SKM-1 (cell line): ENCODE results near the gene CFAP73.
"Not testable (repeated sequence)": the region's sequence is repeated elsewhere in the genome, so short reads cannot be mapped to it uniquely, and the experiment has no call there.

Experiments
- DNase-seq: peaks from one replicate; lab custom pipeline; 2025; ENCODE audit not compliant: unreplicated experiment; lab: John Stamatoyannopoulos, UW

CFAP73 gene

DNA sequence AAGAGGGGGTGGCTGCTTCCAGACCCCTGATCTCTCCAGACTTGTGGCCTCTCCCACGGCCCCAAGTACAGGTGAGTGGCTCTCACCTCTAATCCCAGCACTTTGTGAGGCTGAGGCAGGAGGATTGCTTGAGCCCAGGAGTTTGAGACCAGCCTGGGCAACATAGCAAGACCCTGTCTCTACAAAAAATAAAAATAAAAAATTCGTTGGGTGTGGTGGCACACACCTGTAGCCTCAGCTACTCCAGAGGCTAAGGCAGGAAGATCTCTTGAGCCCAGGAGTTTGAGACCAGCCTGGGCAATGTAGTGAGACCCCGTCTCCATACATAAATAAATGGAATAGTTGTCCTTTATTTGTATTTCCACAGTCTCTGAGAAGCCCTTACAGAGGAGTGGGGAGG is 7.8 kb upstream of the CFAP73 start:
- not testable (repeated sequence) for DNase-seq

DNA sequence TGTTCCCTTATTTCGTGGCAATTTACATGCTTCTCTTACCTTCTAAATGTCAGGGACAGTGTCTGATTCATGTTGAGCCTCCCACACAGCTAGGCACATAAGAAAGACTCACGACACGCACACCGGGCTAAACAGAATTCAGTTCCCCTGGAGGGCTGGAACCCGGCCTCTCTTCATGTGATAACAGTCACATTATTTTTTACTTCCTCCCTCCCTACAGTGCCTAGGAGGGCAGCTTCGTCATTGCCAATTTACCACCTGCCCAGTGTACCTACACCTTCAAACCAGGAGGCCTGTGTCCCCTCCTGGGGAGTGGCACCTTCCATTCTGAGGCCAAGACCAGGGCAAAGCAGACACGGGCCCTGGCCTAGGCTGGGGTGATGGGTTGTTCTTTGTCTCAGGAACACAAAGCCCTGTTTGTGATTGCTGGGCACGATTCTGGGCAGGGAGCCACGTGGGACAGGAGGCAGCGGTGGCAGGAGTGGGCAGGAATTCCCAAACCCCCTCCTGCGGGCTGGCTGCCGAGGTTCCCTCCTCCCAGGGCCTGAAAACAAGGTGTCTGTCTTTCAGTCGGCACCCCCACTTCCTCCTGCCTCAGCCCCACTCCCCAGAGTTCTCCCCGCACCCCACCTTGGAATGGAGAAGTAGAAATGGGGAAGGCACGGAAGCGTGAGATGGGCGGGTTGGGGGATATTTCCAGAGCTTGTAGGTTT is 7.2 kb upstream of the CFAP73 start:
- peak; percentile 38 for DNase-seq

- DNase-seq, result no peak
These were observed 6.6 kb upstream of the CFAP73 start for GRCh38 chr12:113142886-113143332.

DNA sequence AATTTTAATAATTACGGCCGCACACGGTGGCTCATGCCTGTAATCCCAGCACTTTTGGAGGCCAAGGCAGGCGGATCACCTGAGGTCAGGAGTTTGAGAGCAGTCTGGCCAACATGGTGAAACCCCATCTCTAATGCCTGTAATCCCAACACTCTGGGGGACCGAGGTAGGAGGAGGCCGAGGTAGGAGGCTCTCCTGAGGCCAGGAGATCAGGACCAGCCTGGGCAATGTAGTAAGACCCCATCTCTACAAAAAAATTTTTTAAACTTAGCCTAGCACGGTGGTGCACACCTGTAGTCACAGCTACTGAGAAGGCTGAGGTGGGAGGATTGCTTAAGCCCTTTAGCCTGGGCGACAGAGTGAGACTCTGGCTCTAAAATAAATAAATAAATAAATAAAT is 5.6 kb upstream of the CFAP73 start:
- no peak for DNase-seq

DNA sequence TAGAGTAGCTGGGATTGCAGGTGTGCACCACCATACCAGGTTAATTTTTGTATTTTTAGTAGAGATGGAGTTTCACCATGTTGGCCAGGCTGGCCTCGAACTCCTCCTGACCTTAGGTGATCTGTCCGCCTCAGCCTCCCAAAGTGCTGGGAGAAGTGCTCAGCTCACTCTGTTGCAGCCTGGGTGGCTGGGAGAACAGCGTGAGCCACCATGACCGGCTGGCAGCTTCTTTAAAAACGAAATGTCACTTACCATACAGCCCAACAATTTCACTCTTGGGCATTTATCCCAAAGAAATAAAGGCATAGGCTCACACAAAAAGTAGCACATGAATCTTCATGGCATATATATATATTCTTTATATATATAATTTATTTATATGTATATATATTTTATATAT is 4.7 kb upstream of the CFAP73 start:
- no peak for DNase-seq

GRCh38 chr12:113145720-113146551 is 3.6 kb upstream of the CFAP73 start:
- DNase-seq, result no peak

GRCh38 chr12:113146999-113147398 is 2.5 kb upstream of the CFAP73 start:
- no peak for DNase-seq

DNA sequence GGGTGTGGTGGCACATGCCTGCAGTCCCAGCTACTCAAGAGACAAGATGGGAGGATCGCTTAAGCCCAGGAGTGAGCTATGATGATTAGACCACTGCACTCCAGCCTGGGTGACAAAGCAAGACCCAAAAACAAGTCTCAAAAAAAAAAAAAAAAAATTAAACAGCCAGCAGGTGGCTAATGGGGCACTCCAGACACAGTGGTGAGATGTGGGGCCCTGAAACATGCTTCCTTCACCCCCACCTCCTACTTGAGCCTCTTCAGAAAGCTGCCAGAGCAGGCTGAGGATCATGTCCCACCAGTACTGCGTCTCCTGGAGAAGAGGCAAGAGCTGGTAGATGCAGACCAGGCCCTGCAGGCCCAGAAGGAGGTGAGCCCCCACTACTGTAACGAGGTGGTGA is 2.1 kb downstream of the CFAP73 start:
- no peak for DNase-seq

GRCh38 chr12:113152196-113152834 is 2.8 kb downstream of the CFAP73 start:
- no peak for DNase-seq

DNA sequence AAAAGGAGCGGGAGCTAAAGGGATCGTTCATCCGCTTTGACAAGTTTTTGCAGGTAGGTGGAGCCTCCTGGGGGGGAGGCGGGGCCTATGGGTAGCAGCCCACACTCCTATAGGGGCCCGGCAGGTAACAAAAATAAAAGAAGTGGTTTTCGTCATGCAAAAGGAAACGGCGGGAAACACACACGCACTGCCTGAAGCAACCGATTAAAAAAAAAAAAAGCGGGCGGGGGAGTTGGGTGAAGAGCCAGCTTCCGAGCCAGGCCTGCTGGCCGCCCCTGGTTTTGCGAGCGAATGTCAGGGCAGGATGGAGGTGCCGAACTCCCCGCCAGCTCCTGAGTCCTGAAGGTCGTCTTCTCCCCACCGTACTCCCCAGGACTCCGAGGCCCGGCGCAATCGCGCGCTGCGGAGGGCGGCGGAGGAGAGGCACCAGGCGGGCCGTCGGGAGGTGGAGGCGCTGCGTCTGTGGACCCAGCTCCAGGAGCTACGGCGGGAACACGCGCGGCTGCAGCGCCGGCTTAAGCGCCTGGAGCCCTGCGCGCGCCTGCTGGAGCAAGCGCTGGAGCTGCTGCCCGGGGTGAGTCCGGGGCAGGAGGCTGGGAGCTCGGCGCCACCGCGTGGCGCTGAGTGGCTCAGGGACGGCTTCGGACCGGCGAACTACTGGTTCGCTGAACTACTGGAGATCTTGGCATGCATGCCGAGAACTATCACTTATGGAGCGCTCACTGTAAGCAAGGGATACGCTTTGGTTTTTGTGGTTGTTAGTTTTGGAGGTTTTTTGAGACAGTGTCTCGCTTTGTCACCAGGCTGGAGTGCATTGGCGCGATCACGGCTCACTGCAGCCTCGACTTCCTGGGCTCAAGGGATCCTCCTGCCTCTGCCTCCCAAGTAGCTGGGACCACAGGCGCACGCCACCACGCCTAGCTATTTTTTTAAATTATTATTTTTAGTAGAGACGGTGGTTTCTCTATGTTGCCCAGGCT is 3.6 kb downstream of the CFAP73 start:
- DNase-seq, result no peak

DNA sequence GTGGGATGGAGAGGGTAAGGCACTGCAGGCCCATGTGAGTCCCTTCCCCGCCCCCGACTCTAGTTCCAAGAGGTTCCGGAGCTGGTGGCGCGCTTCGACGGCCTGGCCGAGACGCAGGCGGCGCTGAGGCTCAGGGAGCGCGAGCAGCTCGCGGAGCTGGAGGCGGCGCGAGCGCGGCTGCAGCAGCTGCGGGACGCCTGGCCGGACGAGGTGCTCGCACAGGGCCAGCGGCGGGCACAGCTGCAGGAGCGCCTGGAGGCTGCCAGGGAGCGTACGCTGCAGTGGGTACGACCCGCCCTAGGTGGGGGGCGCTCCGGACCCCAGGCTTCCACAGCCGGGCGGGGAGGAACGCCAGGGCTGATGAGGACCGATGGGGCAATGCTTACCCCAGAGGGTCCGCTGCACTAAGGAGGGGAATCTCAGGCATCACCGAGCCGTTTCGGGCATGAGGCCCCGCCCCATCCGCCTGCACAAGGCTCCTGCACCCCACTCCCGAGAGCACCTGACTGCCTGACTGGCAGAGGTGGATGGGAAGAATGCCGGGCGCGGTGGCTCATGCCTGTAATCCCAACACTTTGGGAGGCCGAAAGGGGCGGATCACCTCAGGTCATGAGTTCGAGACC is 4.9 kb downstream of the CFAP73 start:
- no peak for DNase-seq

DNA sequence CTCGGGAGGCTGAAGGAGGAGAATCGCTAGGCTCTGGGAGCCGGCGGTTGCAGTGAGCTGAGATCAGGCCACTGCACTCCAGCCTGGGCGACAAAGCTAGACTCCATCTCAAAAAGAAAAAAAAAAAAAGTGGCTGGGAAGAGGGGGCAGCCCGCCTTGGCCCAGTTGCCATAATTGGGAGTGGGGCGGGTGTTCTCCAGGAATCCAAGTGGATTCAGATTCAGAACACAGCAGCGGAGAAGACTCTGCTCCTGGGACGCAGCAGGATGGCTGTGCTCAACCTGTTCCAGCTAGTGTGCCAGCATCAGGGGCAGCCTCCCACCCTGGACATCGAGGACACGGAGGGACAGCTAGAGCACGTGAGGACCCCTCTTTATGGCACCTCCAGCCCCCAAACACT is 5.5 kb downstream of the CFAP73 start:
- DNase-seq, result no peak

- no peak for DNase-seq
These were observed 6.1 kb downstream of the CFAP73 start for GRCh38 chr12:113155646-113156045.

- DNase-seq, result no peak
These were observed 7.8 kb downstream of the CFAP73 start for GRCh38 chr12:113157218-113157859.

DNA sequence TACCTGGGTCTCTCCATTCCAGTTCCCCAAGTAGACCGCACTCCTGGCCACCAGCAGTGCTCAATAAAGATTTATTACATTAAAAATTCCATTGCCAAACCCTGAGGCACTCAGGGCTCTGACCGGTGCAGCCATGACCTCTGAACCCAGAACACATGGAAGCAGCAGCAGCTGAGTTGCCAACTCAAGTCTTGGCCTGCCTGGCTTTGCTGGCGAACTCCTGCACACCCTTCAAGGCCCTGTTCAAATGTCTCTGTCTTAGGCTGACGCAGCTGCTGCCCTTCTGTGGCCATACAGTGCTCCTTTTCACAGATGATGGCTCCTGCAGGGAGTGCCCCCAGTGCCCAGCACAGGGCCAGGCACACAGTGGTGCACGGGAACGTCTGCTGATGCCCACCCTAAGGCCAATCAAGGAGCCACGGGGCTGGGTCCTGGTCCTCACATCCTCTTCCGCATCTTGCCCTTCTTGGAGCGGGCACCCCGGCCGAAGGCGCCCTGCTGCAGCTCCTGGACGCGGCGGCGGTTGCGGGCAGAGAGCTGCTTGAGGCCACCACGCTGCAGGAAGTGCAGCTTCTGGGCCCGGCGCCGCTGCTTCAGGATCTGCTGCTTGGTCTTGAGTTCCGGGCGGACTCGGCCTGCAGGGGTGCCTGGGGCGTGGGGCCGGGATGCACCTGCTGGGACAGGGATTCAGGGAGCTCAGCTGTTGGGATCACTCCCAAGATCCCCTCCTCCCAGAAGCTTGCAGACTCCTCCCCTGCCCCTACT is 9.1 kb downstream of the CFAP73 start:
- no peak for DNase-seq

DNA sequence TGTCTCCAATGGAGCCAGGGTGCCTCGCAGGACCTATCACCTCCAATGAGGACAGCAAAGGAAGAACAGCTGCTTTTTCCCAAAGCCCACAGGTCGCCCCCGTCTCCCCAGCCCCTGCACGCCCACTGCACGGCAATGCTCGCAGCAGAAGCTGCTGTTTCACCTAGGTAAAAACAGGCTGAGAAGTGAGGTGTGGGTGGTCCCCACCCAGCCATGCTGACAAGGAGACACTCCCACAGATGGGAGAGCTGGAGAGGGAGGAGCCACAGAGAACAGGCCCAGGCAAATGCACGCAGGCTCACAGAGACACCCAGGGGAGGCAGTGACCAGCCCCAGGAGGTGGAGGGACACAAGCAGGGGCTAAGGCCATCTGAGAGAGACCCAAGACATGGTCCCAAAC is 10.4 kb downstream of the CFAP73 start:
- no peak for DNase-seq

DNA sequence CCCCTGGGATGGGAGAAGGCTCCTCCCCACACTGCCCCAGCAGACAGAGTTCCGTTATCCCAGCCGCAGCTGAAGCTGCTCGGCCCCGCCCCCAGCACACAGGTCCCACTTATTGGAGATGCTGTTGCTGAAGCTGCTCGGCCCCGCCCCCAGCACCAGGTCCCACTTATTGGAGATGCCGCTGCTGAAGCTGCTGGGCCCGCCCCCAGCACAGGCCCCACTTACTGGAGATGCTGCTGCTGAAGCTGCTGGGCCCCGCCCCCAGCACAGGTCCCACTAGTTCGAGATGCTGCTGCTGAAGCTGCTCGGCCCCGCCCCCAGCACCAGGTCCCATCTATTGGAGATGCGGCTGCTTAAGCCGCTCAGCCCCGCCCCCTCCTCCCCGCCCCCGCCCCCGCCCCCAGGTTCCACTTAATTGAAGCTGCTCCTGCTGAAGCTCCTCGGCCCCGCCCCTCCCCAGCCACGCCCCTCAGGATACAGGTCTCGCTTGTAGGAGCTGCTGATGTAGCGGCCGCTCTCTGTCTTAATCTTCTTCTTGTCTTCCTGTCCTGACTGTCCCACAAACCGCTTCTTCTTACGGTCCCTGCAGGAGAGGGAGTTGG is 12.0 kb downstream of the CFAP73 start:
- no peak for DNase-seq

- no peak for DNase-seq
These were observed 12.8 kb downstream of the CFAP73 start for GRCh38 chr12:113162102-113163029.
